HepG2 (cell line): ENCODE data around the gene TRAP1. TPM values are rescaled to one million over a fixed set of nuclear protein-coding genes. Genes with fewer than 3 reads are reported as not detected.
A peak's percentile ranks its signal among the peaks of the same experiment; 100 is the strongest.

Experiments used
- ATAC-seq: fragments of 200-7000 bp; cut with Tn5 transposase; 3 replicates; pipeline ENCODE4 v1.9.1; 2020; ENCODE audit warnings: mild to moderate bottlenecking, moderate library complexity
- BruUV-seq: library from RNA; stranded (reverse); fragments of 400-500 nt; replicated peaks from 2 replicates; lab custom pipeline; 2021; lab: Mats Ljungman, UMichigan
- CTCF ChIA-PET: fragments of 300-600 bp; formaldehyde crosslinking; extraction: SDS; loops from one replicate; lab custom pipeline; 2021; ENCODE audit warnings: low total read pairs, inconsistent platforms, low intra/inter-chr PET ratio; lab: Yijun Ruan, JAX
- POLR2A ChIA-PET: fragments of 350-600 bp; sonication (Branson Sonifier 250); formaldehyde crosslinking; loops from one replicate; lab custom pipeline; 2020; ENCODE audit warnings: antibody characterized with exemption, inconsistent platforms; lab: Yijun Ruan, JAX
- DNase-seq: peaks from one replicate; pipeline ENCODE4 v3.0.0-alpha.2; 2015; ENCODE audit warnings: low spot score
- FAIRE-seq: peaks from 3 replicates; lab custom pipeline; 2011; peaks lifted over from hg19 to GRCh38; lab: Jason Lieb, UNC
- H2AFZ ChIP-seq: one replicate; pipeline ENCODE4 v1.6.1; 2011; ENCODE audit warnings: low read length, inconsistent platforms
- H3K27ac ChIP-seq: fragments of 300-600 bp; 3 replicates; pipeline ENCODE4 v1.8.0; 2011; ENCODE audit warnings: mixed run types, mild to moderate bottlenecking, mixed read lengths, low read length, inconsistent platforms; ENCODE audit not compliant: insufficient read depth; ENCODE audit errors: extremely low read length
- H3K27me3 ChIP-seq, 2 experiments: fragments of 200-600 bp in 1 of 2; 2 replicates in 1 of 2; 3 replicates in 1 of 2; pipeline versions ENCODE4 v1.6.0 to v1.8.0; 2011; ENCODE audit warnings: low read length in 2 of 2, mild to moderate bottlenecking in 2 of 2, moderate library complexity in 2 of 2, inconsistent platforms in 1 of 2; ENCODE audit not compliant: insufficient read depth in 2 of 2, control insufficient read depth in 1 of 2
- H3K36me3 ChIP-seq, 2 experiments: fragments of 200-600 bp in 1 of 2; replicated peaks in 1 of 2; 2 replicates in 1 of 2; 3 replicates in 1 of 2; pipeline versions ENCODE4 v1.5.1 to v1.8.0; 2011; ENCODE audit warnings: low read length in 2 of 2, inconsistent platforms in 1 of 2; ENCODE audit not compliant: insufficient read depth in 2 of 2, control insufficient read depth in 1 of 2
- H3K4me1 ChIP-seq: 2 replicates; pipeline ENCODE4 v1.5.1; 2012; ENCODE audit warnings: low read length, inconsistent platforms; ENCODE audit not compliant: insufficient read depth
- H3K4me2 ChIP-seq: 2 replicates; pipeline ENCODE4 v1.6.0; 2011; ENCODE audit warnings: low read depth, low read length, inconsistent platforms
- H3K4me3 ChIP-seq, 3 experiments: fragments of 200-600 bp in 1 of 3; sonication (generic), shearing (Covaris generic) in 1 of 3; replicated peaks in 1 of 3; 2 replicates each; pipeline ENCODE4 v1.5.1; 2011 to 2016; ENCODE audit warnings: low read length in 3 of 3, inconsistent platforms in 2 of 3, low read depth in 2 of 3, mild to moderate bottlenecking in 2 of 3, control low read depth in 1 of 3, mixed read lengths in 1 of 3; ENCODE audit not compliant: insufficient read depth in 1 of 3
- H3K79me2 ChIP-seq: one replicate; pipeline ENCODE4 v1.6.1; 2011; ENCODE audit warnings: low read length, inconsistent platforms; ENCODE audit not compliant: insufficient read depth
- H3K9ac ChIP-seq: 2 replicates; pipeline ENCODE4 v1.6.0; 2011; ENCODE audit warnings: mild to moderate bottlenecking, low read depth, low read length, inconsistent platforms; ENCODE audit not compliant: insufficient read depth
- H3K9me3 ChIP-seq: 2 replicates; pipeline ENCODE4 v1.5.1; 2012; ENCODE audit warnings: mild to moderate bottlenecking, low read length
- H4K20me1 ChIP-seq: 2 replicates; pipeline ENCODE4 v1.6.0; 2011; ENCODE audit warnings: inconsistent platforms, mild to moderate bottlenecking, low read length, moderate library complexity; ENCODE audit not compliant: insufficient read depth
- ADNP ChIP-seq: sonication (generic); formaldehyde crosslinking; IDR thresholded peaks from 2 replicates; pipeline ENCODE4 v1.4.0; 2020; ENCODE audit warnings: missing genetic modification reagents
- AGO2 ChIP-seq: fragments of 200-400 bp; formaldehyde crosslinking; optimal IDR thresholded peaks from 2 replicates; pipeline ENCODE3; 2017; ENCODE audit warnings: mild to moderate bottlenecking, low read depth, low read length, moderate library complexity
- FOXA1 ChIP-seq, 2 experiments: fragments of 450-650 bp in 1 of 2; sonication (generic) in 1 of 2; formaldehyde crosslinking in 1 of 2; IDR thresholded peaks; 2 replicates each; pipeline versions ENCODE4 v1.4.0 to v1.6.1; 2016 to 2020; ENCODE audit warnings: missing genetic modification reagents in 1 of 2
- HMG20A ChIP-seq: IDR thresholded peaks from 2 replicates; pipeline ENCODE4 v1.6.1; 2016; ENCODE audit warnings: borderline replicate concordance
- NFRKB ChIP-seq: fragments of 450-650 bp; IDR thresholded peaks from 2 replicates; pipeline ENCODE4 v1.6.1; 2017
- RBM22 ChIP-seq: fragments of 200-400 bp; formaldehyde crosslinking; optimal IDR thresholded peaks from 2 replicates; pipeline ENCODE3; 2017; ENCODE audit warnings: mild to moderate bottlenecking, low read length, moderate library complexity
- RBM39 ChIP-seq: fragments of 200-400 bp; formaldehyde crosslinking; IDR thresholded peaks from one replicate; pipeline ENCODE4 v1.6.1; 2018; ENCODE audit warnings: antibody characterized with exemption, mild to moderate bottlenecking, low read depth, low read length; ENCODE audit not compliant: poor library complexity, severe bottlenecking
- SPEN ChIP-seq: sonication (generic); formaldehyde crosslinking; IDR thresholded peaks from 2 replicates; pipeline ENCODE4 v1.5.1; 2020; ENCODE audit warnings: low read depth, mild to moderate bottlenecking, missing genetic modification reagents
- SRSF1 ChIP-seq: fragments of 200-400 bp; formaldehyde crosslinking; optimal IDR thresholded peaks from 2 replicates; pipeline ENCODE3; 2017; ENCODE audit warnings: mild to moderate bottlenecking, low read depth, low read length, moderate library complexity
- TCF7L2 ChIP-seq: IDR thresholded peaks from 2 replicates; pipeline ENCODE4 v1.6.1; 2011; ENCODE audit warnings: mild to moderate bottlenecking, low read depth, low read length, moderate library complexity
- ZNF230 ChIP-seq: sonication (generic); formaldehyde crosslinking; IDR thresholded peaks from 2 replicates; pipeline ENCODE4 v1.4.0; 2020; ENCODE audit warnings: mild to moderate bottlenecking, missing genetic modification reagents
- ZNF24 ChIP-seq: fragments of 450-650 bp; IDR thresholded peaks from 2 replicates; pipeline ENCODE4 v1.6.1; 2017; ENCODE audit warnings: antibody characterized with exemption, mild to moderate bottlenecking
- ZNF512 ChIP-seq: sonication (generic); formaldehyde crosslinking; IDR thresholded peaks from 2 replicates; pipeline ENCODE4 v1.4.0; 2020; ENCODE audit warnings: mild to moderate bottlenecking, missing genetic modification reagents
- ZNF549 ChIP-seq: sonication (generic); formaldehyde crosslinking; IDR thresholded peaks from 2 replicates; pipeline ENCODE4 v1.5.0; 2020; ENCODE audit warnings: missing genetic modification reagents
- ZNF572 ChIP-seq: sonication (generic); formaldehyde crosslinking; IDR thresholded peaks from 2 replicates; pipeline ENCODE4 v1.5.1; 2020; ENCODE audit warnings: mild to moderate bottlenecking, missing genetic modification reagents
- ZNF672 ChIP-seq: sonication (generic); formaldehyde crosslinking; IDR thresholded peaks from 2 replicates; pipeline ENCODE4 v1.8.1; 2022; ENCODE audit warnings: missing genetic modification reagents
- WGBS: methylation state at CpG from one replicate; pipeline ENCODE4 v1.1.6; 2017; ENCODE audit warnings: low lambda C conversion rate; 5-methylcytosine and 5-hydroxymethylcytosine counted together
- in situ Hi-C: cut with HindIII; loops from 2 replicates; pipeline ENCODE4 v1.10.0; 2017; ENCODE audit warnings: low pct_unique_long_range_greater_than_20kb; ENCODE audit not compliant: extremely low pct_ligation_motif_present
- intact Hi-C: fragments of 100-400 bp; cut with micrococcal nuclease; formaldehyde crosslinking; loops from one replicate; pipeline ENCODE4 v1.10.0; 2022; ENCODE audit not compliant: unreplicated experiment
- polyA plus RNA-seq, 8 experiments: library from polyadenylated mRNA; depleted of rRNA in 3 of 8; stranded (reverse) in 7 of 8; unstranded in 1 of 8; fragments of >200 nt; fragmentation: Illumina TruSeq in 4 of 8; extraction: Trizol in 4 of 8; gene quantifications; 2 replicates each; pipeline versions ENCODE4 v1.2.1 to v1.2.3, GENCODE V29; 2011 to 2016; ENCODE audit warnings: low read depth in 4 of 8, missing spikeins in 1 of 8, mixed read lengths in 1 of 8; ENCODE audit not compliant: insufficient read depth in 1 of 8
- total RNA-seq, 5 experiments: library from RNA; depleted of rRNA; stranded (reverse); fragments of >200 nt; fragmentation: Illumina TruSeq; extraction: Trizol; gene quantifications; 2 replicates each; pipeline ENCODE4 v1.2.3, GENCODE V29; 2016; ENCODE audit warnings: low read depth in 1 of 5
- TF ChIP-seq, protein P1 (sequence below): sonication (generic); formaldehyde crosslinking; IDR thresholded peaks from 2 replicates; pipeline ENCODE4 v1.5.1; 2020; ENCODE audit warnings: mild to moderate bottlenecking, moderate library complexity, missing genetic modification reagents
- TF ChIP-seq, protein P2 (sequence below): sonication (generic); formaldehyde crosslinking; IDR thresholded peaks from 2 replicates; pipeline ENCODE4 v1.5.1; 2020; ENCODE audit warnings: mild to moderate bottlenecking, missing genetic modification reagents, moderate library complexity
- TF ChIP-seq, protein P3 (sequence below): sonication (generic); formaldehyde crosslinking; IDR thresholded peaks from 2 replicates; pipeline ENCODE4 v1.4.0; 2020; ENCODE audit warnings: mild to moderate bottlenecking, missing genetic modification reagents

Gene TRAP1
- total and polyA plus RNA-seq, 2 of the 13 experiments (the other 11 are each of a cell fraction or from before 2014, with no cell fraction given) = 127 to 240 TPM

DNA sequence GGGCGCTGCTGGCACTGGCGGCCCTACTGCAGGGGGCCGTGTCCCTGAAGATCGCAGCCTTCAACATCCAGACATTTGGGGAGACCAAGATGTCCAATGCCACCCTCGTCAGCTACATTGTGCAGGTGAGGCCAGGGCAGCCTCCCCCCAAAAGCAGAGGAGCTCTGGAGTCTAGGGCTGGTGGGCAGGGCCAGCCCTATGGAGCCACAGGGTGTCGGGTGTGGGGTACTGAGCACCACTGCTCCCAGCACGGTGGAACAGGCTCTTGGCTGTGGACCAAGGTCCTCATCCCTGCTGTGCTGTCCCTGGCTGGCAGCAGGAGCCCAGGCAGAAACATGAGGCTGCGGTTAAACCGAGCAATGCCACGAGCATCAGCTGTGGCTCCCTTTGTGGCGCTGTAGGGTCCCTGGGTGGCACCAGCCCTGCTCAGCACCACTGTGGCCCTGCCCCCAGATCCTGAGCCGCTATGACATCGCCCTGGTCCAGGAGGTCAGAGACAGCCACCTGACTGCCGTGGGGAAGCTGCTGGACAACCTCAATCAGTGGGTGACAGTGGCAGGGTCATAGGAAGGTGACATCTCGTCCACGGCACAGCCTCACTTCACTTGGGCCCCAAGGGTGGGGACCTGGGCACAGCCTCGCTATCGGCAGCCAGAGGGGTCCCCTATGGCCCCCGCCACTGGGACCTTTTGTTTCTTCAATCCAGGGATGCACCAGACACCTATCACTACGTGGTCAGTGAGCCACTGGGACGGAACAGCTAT, 61.7 kb downstream of the TRAP1 start (continued):
- TF ChIP-seq, protein P1, sequence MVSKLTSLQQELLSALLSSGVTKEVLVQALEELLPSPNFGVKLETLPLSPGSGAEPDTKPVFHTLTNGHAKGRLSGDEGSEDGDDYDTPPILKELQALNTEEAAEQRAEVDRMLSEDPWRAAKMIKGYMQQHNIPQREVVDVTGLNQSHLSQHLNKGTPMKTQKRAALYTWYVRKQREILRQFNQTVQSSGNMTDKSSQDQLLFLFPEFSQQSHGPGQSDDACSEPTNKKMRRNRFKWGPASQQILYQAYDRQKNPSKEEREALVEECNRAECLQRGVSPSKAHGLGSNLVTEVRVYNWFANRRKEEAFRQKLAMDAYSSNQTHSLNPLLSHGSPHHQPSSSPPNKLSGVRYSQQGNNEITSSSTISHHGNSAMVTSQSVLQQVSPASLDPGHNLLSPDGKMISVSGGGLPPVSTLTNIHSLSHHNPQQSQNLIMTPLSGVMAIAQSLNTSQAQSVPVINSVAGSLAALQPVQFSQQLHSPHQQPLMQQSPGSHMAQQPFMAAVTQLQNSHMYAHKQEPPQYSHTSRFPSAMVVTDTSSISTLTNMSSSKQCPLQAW (CRISPR knock-in tag) = no peak
- TF ChIP-seq ZNF672 (CRISPR knock-in tag) = no peak
- no peak for TF ChIP-seq ZNF549 (CRISPR knock-in tag)
- TF ChIP-seq RBM22 = peak; percentile 44
- TF ChIP-seq NFRKB = no peak
- TF ChIP-seq AGO2 = peak; percentile 76
- TF ChIP-seq SRSF1 = no peak
- TF ChIP-seq ZNF512 (CRISPR knock-in tag) = no peak
- TF ChIP-seq ADNP (CRISPR knock-in tag) = no peak

GRCh38 chr16:3655030-3655395, 62.3 kb downstream of the TRAP1 start:
- CTCF ChIA-PET = no interaction called here
- FAIRE-seq (no peak), ATAC-seq (peak; percentile 17)
- TF ChIP-seq ZNF230 (0 out of 2 replicates have a peak, but pooled peaks have one; percentile 7), ZNF572 (CRISPR knock-in tag) (no peak), TCF7L2 (no peak), ZNF24 (no peak), ZNF549 (CRISPR knock-in tag) (no peak), SPEN (CRISPR knock-in tag) (no peak), RBM39 (no peak), FOXA1 (IDR thresholded peaks at IDR 0.05) (no peak), FOXA1 (CRISPR knock-in tag; IDR thresholded peaks at IDR 0.05) (no peak), HMG20A (no peak)
- TF ChIP-seq, protein P2, sequence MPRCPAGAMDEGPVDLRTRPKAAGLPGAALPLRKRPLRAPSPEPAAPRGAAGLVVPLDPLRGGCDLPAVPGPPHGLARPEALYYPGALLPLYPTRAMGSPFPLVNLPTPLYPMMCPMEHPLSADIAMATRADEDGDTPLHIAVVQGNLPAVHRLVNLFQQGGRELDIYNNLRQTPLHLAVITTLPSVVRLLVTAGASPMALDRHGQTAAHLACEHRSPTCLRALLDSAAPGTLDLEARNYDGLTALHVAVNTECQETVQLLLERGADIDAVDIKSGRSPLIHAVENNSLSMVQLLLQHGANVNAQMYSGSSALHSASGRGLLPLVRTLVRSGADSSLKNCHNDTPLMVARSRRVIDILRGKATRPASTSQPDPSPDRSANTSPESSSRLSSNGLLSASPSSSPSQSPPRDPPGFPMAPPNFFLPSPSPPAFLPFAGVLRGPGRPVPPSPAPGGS (CRISPR knock-in tag) = no peak
- TF ChIP-seq, protein P3, sequence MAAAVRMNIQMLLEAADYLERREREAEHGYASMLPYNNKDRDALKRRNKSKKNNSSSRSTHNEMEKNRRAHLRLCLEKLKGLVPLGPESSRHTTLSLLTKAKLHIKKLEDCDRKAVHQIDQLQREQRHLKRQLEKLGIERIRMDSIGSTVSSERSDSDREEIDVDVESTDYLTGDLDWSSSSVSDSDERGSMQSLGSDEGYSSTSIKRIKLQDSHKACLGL (CRISPR knock-in tag) = peak; percentile 52; the same call in 1 of the 2 replicates

More at GRCh38 chr16:3655030-3655395, 62.3 kb downstream of the TRAP1 start:
- Histone ChIP-seq H3K27ac (peak overlapping the region; percentile 64), H3K9me3 (no peaks in the 10 kb centered on the region), H3K36me3 (peaks cover 16 to 36% of the 10 kb centered on the region in 2 experiments; a peak in 4 of 5 replicates), H3K4me1 (peaks cover 43% of the 10 kb centered on the region), H2AFZ (no peak overlapping the region), H4K20me1 (no peaks in the 10 kb centered on the region), H3K9ac (peak overlapping the region; percentile 35; the same call in 1 of the 2 replicates), H3K27me3 (no peaks in the 10 kb centered on the region), H3K79me2 (no peaks in the 10 kb centered on the region), H3K4me3 (no peak overlapping the region), H3K4me2 (no peak overlapping the region)
- 93% methylated on average over 11 of the region's 12 CpGs for WGBS
- BruUV-seq = no TSS peak
- POLR2A ChIA-PET = no interaction called here
- no peak for DNase-seq
- in situ Hi-C loops (no loop called here), intact Hi-C loops (no loop called here)
